ENCODE measurements around the gene SERPINA3. TPM values are rescaled to one million over a fixed set of nuclear protein-coding genes. Genes with fewer than 3 reads are reported as not detected.
"Not testable (repeated sequence)": the region's sequence is repeated elsewhere in the genome, so short reads cannot be mapped to it uniquely, and the experiment has no call there.

The SERPINA3 gene
- total RNA-seq, 2 donors from 2014 or later: 352 to 505 TPM

DNA sequence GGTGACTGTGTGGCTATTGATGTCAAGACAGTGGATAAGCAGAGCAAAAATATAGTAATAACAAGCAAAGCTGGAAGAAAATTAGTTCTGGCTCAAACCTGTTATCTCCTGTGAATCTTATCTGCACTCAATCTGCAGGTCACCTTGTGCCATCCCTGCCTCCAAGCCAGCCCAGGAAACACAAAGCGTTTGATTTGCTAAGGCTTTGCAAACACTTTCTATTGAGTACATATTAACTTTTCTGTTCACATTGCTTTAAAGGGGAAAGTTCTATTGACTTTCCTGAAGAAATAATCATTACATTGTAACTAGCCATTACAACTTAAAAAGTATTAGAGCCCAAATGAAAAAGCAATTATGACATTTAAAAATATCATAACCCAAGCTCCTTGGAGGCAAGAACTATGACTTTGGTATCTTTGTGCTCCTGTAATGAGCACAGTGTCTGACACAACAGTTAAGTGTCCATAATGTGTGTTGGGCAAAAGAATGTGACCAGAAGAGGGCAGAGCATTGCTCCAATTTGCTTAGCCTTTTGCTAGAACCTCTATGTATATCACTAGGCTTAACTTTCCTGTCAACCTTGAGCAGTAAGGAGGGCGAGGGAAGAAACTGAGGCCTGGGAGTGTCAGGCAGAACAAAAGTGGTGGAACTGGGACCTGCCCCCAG is 24.7 kb downstream of the SERPINA3 start:
- peak overlapping the region in 1 of 2 donors; percentile 9 for H3K27ac ChIP-seq
- peaks cover 3% of the 10 kb centered on the region for H3K4me1 ChIP-seq (replicated peaks)
- intact Hi-C loops (cut with DNase I): no loop called here
- 60% methylated on average over 2 of the region's 2 CpGs for WGBS
- H3K27me3 ChIP-seq (replicated peaks; ENCODE audit: insufficient read depth): no peaks in the 10 kb centered on the region
- H3K9me3 ChIP-seq: no peaks in the 10 kb centered on the region
- no peaks in the 10 kb centered on the region for H3K36me3 ChIP-seq
- DNase-seq (ENCODE audit: low spot score): peak; percentile 33
- TF ChIP-seq POLR2AphosphoS5 (IDR thresholded peaks at IDR 0.05) (peak; percentile 62), POLR2A (IDR thresholded peaks at IDR 0.05) (no peak)
- TF ChIP-seq, protein P1, sequence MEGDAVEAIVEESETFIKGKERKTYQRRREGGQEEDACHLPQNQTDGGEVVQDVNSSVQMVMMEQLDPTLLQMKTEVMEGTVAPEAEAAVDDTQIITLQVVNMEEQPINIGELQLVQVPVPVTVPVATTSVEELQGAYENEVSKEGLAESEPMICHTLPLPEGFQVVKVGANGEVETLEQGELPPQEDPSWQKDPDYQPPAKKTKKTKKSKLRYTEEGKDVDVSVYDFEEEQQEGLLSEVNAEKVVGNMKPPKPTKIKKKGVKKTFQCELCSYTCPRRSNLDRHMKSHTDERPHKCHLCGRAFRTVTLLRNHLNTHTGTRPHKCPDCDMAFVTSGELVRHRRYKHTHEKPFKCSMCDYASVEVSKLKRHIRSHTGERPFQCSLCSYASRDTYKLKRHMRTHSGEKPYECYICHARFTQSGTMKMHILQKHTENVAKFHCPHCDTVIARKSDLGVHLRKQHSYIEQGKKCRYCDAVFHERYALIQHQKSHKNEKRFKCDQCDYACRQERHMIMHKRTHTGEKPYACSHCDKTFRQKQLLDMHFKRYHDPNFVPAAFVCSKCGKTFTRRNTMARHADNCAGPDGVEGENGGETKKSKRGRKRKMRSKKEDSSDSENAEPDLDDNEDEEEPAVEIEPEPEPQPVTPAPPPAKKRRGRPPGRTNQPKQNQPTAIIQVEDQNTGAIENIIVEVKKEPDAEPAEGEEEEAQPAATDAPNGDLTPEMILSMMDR (IDR thresholded peaks at IDR 0.05): peak in 1 of 4 experiments; percentile 21
- no peak overlapping the region for H3K4me3 ChIP-seq

DNA sequence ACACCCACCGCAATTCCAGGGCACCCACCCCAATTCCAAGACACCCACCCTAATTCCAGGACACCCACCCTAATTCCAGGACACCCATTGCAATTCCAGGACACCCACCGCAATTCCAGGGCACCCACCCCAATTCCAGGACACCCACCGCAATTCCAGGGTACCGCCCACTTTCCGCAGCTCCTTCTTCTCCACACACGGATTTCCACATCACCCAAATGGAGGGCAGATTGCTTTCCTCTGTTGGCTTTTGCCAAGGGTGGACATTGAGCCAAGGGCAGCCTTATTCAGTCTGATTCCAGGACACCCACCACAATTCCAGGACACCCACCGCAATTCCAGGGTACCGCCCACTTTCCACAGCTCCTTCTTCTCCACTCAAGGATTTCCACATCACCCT is 25.6 kb downstream of the SERPINA3 start:
- 86% methylated on average over 8 of the region's 8 CpGs for WGBS
- H3K4me3 ChIP-seq; DNase-seq (ENCODE audit: low spot score): not testable (repeated sequence)

DNA sequence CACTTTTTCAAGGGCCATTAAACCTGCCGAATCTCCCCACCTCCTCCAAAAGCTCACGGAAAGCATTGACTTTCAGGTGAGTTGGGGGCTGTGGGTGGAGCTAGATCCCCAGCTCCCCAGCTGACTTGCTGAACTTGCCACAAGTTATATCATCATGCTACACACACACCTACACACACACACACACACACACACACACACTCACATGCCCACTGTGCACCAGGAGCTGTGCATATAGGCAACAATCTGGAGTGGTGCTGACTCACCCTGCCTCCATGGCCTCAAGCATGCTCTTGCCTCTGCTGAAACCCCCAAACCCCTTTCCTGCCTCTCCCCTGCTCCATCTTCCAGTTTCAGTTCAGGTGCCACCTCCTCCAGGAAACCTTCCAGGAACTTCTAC is 26.1 kb downstream of the SERPINA3 start:
- H3K36me3 ChIP-seq: no peaks in the 10 kb centered on the region
- H3K27ac ChIP-seq: no peak overlapping the region
- H3K9me3 ChIP-seq: no peaks in the 10 kb centered on the region
- intact Hi-C loops (cut with DNase I): no loop called here
- H3K4me3 ChIP-seq: no peak overlapping the region
- DNase-seq (ENCODE audit: low spot score): no peak
- WGBS: 74% methylated on average over 2 of the region's 2 CpGs
- TF ChIP-seq POLR2AphosphoS5 (IDR thresholded peaks at IDR 0.05): no peak
- TF ChIP-seq POLR2A (IDR thresholded peaks at IDR 0.05): no peak
- TF ChIP-seq, protein P1 (IDR thresholded peaks at IDR 0.05): no peak
- H3K27me3 ChIP-seq (replicated peaks; ENCODE audit: insufficient read depth): no peaks in the 10 kb centered on the region
- H3K4me1 ChIP-seq (replicated peaks): peaks cover 3% of the 10 kb centered on the region

More for the DNA sequence above, 25.6 kb downstream of the SERPINA3 start:
- H3K27ac ChIP-seq; H3K36me3 ChIP-seq; H3K4me1 ChIP-seq (replicated peaks); intact Hi-C loops (cut with DNase I); H3K27me3 ChIP-seq (replicated peaks; ENCODE audit: insufficient read depth); H3K9me3 ChIP-seq: not testable (repeated sequence)

DNA sequence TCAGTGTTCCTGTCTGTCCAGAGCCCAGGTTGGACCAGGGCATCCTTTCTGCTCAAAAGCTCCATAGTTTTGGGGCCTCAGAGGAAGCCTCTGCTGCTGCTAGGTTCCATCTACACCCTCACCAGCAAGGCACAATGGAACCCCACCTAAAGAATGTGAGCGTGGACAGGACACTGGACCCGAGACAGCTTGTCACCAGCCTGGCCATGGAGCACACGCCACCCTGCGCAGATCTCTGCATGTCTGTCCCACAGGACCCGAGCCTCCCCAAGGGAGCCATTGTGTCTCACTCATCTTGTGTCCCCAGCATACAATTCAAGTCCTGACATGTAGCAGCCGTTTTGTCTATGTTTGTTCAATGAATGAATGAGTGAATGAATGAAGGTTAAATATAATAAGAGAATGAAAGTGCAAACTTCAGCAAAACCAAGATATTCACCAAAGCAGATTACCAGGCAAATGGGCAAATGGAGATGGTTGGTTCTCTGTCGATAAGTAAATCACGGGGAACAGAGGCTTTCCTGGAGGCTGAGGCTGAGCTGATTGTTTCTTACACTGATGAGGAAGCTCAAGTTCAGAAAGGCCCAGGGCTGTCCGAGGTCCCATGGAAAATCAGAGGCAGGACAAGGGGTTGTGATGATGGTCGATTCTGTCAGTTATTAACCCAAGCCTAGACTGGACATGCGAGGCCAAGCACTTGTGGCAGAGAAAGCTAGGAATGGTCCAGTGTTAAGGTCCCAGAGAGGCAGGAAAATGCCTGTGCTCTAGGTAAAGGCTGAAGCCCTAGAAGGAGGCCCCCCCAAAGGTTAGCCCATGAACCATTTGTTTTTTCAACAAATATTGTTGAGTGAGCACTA is 27.0 kb downstream of the SERPINA3 start:
- TF ChIP-seq POLR2AphosphoS5 (IDR thresholded peaks at IDR 0.05) (no peak), POLR2A (IDR thresholded peaks at IDR 0.05) (no peak)
- TF ChIP-seq, protein P1 (IDR thresholded peaks at IDR 0.05): no peak
- 86% methylated on average over 11 of the region's 11 CpGs for WGBS
- Histone ChIP-seq H3K27me3 (replicated peaks; ENCODE audit: insufficient read depth) (no peaks in the 10 kb centered on the region), H3K27ac (no peak overlapping the region), H3K36me3 (no peaks in the 10 kb centered on the region), H3K4me1 (replicated peaks) (peaks cover 3% of the 10 kb centered on the region), H3K4me3 (no peak overlapping the region), H3K9me3 (no peaks in the 10 kb centered on the region)
- intact Hi-C loops (cut with DNase I): no loop called here
- DNase-seq (ENCODE audit: low spot score): no peak

DNA sequence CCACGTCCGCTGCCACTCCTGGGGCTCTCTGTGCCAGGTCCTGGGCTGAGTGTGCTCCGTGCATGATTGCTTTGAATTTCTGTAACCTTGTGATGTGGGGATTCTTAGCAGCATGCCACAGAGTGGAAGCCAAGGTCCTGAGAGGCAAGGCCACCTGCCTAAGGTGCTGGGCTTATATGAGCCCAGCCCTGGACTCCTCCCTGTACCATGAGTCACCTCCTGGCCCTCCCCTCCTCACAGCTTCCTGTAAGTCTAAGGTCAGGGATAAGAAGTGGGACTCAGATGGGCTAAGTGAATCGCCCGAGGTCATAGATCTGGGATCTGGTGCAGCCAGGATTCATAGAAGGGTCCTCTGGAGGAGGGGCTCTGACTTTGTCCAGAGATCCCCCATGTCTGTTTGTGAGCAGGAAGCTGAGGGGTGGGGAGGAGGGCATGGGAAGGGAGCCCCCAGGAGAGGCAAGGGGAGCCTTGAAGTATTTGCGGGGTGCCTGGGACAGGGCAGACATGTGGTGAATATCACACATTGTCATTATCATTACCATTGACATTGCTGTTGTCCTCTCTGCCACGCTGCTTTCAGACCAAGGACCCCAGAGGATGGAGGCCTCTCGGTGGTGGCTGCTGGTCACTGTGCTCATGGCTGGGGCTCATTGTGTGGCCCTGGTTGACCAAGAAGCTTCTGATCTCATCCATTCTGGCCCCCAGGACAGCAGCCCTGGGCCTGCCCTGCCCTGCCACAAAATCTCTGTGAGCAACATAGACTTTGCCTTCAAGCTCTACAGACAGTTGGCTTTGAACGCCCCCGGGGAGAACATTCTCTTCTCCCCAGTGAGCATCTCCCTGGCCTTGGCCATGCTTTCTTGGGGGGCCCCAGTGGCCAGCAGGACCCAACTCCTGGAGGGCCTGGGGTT is 28.8 kb downstream of the SERPINA3 start:
- H3K4me1 ChIP-seq (replicated peaks): peaks cover 3% of the 10 kb centered on the region
- no peaks in the 10 kb centered on the region for H3K27me3 ChIP-seq (replicated peaks; ENCODE audit: insufficient read depth)
- DNase-seq (ENCODE audit: low spot score): no peak
- H3K9me3 ChIP-seq: no peaks in the 10 kb centered on the region
- intact Hi-C loops (cut with DNase I): no loop called here
- H3K27ac ChIP-seq: no peak overlapping the region
- 90% methylated on average over 10 of the region's 10 CpGs for WGBS
- no peak for TF ChIP-seq POLR2A (IDR thresholded peaks at IDR 0.05)
- TF ChIP-seq POLR2AphosphoS5 (IDR thresholded peaks at IDR 0.05): no peak
- TF ChIP-seq, protein P1 (IDR thresholded peaks at IDR 0.05): no peak
- no peaks in the 10 kb centered on the region for H3K36me3 ChIP-seq
- no peak overlapping the region for H3K4me3 ChIP-seq
